Embryonic facial prominence (tissue), 1 donor: ENCODE results near the gene C16orf78.

ENCODE experiments used
- DNase-seq: peaks from one replicate; pipeline ENCODE4 v3.0.0-alpha.2; 2016; ENCODE audit errors: extremely low spot score

Gene C16orf78, protein sequence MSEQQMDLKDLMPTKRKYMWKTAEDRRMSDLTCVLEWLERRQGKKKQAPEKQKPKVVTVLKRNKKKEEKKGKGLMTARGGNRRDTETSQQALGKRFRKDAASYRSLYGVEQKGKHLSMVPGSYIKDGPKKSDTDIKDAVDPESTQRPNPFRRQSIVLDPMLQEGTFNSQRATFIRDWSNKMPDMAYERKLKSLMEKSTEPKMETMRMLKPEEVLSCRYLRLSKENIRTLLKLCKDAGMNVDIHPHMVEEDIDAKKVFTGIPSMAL

DNA sequence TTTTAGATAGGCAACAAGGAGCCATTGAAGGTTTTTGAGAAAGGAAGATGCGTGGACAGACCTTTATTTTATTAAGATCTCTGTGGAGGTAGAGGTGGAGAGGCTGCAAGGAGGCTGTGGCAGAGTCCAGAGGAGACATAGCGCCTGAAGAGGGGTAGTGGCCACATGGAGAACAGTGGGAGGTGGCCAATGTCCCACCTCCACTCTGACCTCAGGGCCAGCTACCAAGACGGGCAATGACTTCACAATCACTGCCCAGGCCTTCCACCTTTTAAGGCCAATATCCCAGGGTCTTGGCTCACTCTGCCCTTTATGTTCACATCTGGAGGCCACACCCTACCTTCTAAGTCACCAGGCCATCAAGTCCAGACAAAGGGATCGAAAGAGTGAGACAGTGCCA lies at the start of gene C16orf78:
Gene C16orf78, plus strand, starts transcription at position 301 of the 400 bp plus-strand sequence. CDS start 136 bp downstream, outside the sequence.
- no peak for DNase-seq

DNA sequence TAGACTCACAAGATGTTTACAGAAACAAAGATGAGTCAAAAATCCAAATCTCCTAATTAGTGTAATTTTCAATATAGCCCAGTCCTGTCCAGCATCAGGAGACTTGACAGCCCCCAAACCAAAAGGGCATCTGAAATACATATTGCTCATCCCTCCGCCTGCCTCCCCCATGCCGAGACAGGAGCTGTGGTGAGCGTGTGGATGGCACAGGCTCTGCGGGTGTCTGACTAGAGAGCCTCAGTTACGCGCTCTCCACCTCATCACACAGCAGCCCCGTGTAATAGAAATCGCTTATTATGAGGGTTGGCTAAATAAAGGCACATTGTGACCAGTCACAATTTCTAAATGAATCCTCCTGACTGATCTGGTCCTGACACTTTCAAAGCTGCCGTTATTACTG lies 48.9 kb upstream of the C16orf78 start:
- no peak for DNase-seq

DNA sequence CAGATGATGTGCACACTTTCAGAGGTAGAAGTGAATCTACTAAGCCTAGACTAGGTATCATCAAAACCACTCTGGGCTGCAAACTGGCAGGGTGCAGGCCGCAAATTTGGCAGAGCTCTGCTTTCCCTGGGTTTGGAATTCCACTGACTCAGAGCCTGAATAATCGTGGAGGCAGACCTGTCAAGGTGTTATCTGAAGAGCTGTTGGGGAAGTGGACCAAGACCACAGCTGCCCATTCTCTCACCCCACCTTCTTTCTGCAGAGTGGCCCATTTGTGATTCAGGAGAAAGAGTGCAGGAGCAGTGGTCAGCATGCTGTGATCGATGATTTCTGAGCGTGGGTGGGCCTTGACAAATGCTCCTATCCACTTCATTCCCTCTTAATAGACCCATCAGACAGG lies 46.1 kb upstream of the C16orf78 start:
- DNase-seq = no peak

DNA sequence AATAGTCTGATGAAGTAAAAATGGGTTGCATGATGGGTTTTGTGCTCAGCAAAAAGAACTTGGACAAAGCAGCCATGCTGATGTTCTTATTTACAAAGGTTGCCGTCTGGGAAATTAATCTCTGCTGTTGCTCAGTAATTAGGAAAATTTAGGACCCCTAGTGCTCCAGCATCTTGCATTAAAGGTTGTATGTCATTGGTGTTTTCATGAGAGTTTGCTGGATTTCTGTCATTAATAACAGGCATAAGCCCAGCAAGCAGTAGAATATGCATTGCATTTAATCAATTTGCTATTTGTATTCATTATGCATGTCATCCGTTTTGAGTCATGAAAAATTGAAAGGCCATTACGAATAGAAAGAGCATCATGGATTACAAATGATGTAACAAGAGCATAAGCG lies 45.3 kb upstream of the C16orf78 start:
- no peak for DNase-seq

DNA sequence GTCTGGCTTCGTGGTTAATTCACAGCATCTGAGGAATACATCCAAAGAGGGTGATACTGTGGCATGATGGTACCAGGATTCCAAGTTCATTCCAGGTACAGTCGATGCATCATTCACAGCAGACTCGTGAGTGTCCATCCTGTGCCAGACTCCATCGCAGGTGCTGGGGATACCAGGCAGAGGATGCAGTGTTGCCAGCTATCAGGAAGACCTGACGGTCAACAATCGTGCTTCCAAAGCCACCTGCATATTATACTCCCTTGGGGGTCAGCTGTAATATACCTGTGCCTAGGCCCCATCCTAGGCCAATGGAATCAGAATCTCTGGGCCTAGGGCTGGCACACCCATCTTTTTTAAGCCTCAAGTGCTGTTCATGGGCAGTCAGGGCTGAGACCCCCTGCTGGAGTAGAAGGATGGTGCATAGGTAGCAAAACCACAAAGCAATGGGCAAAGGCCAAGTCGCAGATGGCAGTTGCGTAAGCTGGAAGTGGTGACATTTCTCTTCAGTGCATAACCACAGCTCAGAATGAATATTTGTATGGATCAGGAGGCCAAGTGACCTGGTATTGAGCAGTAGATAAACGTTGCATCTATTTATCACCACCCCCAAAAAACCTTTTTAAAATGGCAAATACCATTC lies 42.9 kb upstream of the C16orf78 start:
- no peak for DNase-seq

DNA sequence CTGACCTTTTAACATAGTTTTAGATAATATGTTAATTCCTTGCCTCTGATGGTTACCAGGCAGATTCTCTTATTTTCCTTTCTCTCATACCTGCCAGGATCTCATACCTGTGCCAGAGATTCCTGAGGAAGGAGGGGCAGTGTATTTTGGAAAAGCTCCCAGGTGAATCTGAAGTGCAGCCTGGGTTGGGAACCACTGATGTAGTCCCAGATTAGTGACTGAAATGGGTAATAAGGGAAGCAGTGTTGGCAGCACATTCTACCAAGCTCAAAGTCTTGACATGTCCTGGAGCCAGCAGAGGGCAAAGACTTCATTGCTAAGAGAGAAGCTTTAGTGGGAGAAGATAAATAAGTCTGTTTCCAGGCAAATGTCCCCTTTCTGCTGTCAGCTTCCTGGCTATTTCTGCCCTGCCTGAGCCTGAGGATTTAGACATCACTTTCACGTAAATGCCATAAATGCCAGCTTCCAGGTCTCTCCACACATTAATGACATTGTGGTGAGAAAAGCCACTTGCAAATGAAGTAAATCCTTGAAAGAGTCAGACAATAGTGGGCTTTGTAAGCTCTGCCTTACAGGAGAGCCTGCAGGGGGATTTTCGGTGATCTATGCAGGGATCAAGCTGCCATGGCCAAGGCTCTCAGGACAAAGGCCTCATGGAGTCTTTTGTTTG lies 40.9 kb upstream of the C16orf78 start:
- no peak for DNase-seq

DNA sequence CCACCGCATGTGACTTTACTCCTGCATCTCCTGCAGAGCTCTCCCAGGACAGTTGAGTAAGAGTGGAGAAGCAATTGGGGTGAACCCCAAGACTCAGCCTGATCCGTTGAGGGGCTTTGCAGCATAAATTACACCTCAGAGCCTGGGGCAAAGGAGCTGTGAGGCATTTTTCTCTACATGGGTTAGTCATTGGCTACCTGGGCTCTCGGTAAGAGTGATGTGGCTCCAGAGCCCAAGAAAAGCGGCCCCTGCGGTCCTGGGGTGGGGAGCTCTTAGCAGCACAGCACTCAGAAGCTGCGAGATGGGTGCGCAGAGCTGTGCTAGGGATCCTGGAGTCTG lies 40.4 kb upstream of the C16orf78 start:
- no peak for DNase-seq

DNA sequence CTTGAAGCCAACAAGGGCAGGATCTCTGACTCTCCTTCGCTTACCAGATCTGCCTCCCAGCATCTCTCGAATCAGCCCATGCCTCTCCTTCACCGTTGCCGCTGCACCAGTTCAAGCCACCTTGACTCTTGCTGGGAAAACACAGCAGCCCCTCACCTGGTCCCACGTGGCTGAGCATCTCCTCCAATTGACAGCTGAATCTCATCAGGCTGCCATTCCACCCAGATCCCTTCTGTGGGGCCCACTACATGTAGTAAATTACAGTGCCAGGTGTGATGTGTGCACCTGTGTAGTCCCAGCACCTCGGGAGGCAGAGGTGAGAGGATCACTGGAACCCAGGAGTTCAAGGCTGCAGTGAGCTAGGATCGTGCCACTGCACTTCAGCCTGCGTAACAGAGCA lies 37.8 kb upstream of the C16orf78 start:
- no peak for DNase-seq

DNA sequence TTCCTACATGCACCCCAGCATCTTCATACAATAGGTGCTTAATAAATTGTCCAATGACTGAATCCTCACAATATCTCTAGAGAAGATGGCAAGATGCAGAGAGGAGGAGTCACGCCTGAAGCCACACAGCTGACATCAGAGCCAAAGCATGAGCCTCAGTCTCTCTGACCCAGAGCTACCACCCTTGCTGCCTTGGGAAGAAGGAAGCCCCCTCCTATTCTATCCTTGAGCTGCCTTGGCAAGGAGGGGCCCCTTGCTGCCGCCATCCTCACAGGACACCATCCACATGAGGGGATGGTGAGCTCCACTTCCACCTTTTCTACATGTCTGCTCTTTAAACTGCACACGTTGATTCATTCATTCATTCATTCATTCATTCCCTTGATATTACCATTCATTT lies 37.0 kb upstream of the C16orf78 start:
- DNase-seq = no peak

DNA sequence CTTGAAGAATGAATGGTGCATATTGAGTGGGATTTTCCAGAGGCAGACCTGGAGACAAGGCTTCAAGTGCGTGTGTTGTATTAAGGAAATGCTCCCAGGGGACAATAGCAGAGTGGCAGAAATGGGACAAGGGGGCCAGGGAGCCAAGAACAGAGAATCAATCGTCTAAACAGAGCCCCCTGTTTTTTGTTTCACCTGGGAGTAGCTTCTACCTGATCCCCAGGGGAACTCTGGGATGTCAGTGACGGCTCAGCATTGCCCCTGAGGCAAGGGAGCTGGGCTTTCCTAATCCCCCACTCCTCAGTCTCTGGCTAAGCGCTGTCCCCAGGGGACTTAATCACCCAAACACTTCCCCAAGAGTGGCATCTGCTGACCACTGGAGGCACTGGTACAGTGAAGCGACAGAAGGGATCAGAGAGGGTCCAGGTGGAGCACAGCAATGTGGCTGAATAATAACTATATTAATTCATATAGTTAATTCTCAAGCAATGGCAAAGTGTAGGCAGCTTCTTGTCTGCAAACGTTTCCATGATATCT lies 35.7 kb upstream of the C16orf78 start:
- no peak for DNase-seq

DNA sequence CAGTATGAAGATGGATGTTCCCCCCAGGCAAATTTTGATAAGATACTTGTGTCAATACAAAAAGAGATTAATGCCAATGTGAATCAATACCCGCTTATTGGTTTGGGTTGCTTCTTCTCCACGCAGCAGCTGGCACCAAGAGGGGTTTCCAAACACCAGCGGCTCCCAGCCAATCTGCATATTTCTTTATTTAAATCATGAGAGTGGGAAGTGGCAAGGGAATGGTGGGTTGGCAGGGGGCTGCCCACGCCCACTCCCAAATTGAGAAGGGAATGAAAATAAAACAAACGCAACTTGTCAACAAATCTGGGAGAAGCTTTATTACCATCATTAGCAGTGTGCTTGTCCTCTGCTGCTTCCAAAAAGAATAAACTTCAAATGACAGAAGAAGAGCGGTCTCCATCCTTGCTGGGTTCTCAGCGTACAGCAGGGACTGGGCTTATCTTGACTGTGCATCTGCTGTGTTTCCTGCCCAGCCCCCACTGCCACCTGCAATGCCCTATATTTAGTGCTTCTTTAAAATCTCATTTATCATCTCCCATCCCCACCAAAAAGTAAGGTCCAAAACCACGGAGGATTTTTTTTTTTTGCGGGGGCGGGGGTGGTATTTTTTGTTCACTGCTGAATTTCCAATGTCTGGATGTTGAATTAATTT lies 34.9 kb upstream of the C16orf78 start:
- DNase-seq = no peak

DNA sequence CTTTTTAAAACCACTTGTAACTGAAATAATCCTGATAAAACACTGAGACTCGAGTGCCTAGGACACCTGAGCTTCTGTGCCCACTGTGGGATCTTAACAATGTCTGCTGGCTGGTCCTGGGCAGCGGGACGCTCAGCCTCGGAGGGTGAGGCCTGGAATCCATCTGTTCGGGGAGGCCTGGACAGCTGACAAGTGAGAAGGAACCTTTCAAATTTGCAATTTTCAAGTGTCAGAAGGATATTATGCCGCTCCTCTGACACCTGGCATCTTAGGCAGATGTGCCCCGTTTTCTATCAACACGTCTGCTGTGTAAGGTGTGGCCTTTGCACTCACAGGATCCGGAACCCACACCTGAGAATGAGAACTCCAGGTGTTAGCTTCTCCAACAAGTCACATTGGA lies 33.1 kb upstream of the C16orf78 start:
- no peak for DNase-seq

DNA sequence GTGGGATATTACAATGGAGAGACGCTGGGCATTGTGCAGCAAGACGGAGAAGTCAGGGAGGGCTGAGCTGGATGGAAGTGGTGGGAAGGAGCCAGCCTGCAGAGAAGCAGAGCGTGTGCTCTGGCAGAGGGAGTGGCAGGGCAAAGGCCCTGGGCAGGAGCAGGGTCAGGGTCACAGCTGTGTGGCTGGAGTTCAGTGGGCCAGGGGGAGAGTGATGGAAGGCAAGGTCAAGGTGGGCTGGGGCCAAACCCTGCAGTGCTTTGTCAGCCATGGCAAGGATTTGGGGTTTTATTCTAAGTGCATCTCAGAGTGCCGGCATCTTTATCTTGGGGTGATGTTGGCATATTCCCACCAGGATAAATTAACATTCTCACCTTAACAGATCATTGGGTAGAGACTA lies 31.9 kb upstream of the C16orf78 start:
- no peak for DNase-seq

DNA sequence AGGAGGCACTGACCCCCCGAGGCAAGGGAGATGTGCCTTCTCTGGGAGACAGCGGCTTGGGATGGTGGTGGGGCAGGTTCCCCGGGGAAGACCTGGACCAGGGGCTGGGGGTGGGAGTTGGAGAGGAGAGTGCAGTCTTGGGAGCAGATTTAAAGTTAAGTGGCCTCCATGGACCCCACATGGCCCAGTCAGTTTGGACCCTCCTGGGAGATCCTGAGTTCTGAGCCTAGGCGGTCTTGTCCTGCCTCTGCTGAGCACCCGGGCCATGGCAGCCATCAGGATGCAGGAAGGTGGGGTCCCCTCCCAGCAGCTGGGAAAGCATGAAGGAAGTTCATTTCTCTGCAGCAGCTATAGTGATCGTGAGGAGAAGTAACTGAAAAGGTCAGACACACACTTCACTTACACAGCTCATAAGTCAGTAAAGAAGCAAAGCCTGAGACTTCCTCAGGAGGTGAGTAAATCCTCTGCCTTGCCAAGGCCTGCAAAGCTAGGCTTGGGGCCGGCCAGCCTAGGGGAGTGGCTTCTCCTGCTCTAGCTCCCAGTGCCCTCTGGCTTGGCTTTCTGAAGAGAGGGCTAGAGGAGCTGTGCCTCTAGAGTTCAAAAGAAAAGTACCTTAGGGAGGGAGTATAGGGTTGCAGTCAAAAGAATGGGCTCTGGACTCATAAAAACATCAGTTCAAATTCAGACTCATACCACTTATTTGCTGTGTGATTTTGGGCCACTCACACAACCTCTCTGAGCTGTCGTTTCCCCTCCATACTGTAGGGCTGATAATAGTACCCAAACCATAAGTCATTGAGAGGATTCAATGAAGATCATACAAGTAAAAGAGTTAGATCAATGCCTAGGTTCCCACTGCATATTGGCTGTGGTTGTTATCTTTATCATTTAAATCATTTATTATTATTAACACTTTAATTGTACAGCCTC lies 31.0 kb upstream of the C16orf78 start:
- DNase-seq = no peak

DNA sequence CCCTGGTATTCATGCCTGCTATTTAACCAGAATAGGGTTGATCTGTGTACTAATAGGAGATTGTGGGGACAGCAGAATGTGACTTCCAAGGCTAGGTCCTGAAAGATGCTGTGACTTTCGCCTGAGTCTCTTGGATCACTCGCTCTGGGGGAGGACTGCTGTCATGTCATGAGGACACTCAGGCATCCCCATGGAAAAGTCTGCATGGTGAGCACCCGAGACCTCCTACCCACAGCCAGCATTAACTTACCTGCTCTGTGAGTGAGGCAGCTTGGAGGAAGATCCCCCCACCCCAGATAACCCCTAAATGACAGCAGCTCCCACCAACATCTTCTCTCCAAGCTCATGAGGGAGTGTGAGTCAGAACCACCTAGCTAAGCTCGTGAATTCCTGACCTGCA lies 30.3 kb upstream of the C16orf78 start:
- DNase-seq = no peak

DNA sequence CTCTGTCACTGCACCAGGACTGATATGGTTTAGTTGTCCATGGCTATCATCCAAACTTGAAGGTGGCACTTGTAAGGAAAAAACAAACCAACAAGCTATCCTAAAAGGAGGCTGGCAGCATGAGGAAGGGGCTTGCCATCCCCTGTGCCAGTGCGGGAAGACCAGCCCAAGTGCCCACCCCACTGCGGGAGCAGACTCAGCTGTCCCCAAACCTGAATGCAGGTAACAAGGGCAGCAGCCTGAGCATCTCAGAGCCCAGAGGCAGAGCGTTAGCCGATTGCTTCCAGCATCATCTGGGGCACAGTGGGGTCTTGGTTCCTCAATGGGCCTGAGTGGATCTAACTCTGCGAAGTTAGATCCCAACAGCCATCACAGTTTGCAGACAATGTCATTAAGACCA lies 29.2 kb upstream of the C16orf78 start:
- DNase-seq = no peak

DNA sequence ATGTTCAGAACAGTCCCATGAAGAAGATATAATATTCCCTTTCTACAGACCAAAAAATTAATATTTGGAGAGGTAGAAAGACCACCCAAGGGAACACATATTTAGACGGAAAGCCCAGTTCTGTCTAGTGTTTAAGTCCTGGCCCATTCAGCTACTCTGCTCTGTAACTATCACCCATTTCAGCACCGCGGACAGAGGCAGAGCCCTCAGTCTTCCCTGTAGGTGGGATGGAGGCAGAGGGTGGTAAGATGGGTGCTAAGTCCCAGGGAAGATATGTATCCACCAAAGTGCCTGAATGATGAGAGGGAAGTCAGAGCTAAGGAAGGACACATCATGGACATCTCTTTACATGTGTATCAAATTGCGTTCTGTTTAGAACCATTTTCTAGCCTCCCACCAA lies 27.8 kb upstream of the C16orf78 start:
- no peak for DNase-seq

DNA sequence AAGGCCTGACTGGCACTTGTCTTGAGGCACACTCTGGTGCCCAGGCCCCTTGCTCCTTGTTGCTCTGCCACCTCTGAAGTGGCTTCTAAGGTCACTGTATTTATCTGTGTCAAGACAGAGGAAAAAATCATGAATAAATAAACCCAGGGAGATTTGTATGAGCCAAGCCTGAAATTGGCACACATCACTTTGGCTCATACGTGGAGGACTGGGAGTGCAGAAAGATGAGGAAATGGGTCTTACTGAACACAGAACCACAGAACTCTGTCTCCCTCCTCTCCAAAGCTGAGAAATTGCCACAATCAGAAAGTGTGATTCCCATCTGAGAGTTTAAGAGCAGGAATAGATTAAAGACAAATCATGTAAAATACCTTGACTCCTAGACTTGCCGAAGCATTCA lies 27.1 kb upstream of the C16orf78 start:
- no peak for DNase-seq

DNA sequence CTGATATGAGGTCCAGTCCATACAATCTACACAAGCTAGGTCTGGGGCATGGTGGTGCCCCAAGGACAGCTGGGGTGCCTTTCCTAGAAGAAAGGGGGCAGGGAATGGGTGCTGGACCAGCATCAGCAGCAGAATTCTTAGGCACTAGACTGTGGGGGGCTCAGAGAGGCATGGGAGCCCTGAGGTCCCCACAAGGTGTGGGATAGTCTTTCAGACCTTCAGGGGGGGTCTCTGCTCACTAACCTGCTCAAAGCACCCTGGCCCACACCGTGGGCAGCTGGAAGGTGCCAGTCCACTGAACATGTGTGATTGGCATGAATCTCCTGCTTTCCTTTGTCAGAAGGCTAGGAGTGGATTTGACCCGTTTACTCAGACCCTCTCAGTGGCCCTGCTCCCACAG lies 26.1 kb upstream of the C16orf78 start:
- no peak for DNase-seq

DNA sequence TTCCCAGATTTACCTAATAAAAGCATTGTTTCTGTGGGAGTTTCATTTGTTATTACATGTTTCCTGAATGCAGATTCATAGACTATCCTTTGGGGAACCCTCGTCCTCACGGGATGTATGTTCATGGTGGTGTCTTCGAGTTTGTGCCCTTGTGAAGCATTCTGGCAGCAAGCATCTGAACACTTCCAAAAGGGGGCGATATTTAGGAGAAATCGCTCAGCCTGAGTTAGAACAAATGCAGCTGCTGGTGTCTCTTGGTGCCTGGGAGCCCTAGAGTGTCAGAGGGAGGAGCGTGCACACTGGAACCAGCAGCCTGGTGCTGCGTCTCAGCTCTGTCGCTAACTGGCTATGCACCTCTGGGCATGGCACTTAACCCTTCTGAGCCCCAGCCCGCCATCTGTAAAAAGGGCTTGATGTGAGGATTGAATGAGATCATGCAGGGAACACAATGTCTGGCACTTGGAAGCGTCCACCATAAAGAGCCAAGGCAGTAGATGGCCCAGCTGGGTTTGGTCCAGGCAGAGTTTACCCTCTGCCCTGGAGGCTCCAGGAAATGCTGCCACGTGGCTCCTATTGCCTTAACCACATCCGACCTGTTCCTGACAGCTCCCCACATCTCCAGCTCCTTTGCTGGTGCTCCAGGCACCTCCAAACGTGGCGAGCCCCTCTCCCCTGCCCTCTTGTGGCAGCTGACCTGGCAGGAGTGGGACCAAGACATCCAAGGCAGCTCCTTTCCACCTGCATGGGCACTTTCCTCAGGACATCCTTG lies 25.0 kb upstream of the C16orf78 start:
- DNase-seq = no peak
